NT2/D1 (cell line): ENCODE data around the gene NKAIN2.

ENCODE experiments used
- DNase-seq: peaks from one replicate; pipeline ENCODE4 v3.0.0-alpha.2; 2011; ENCODE audit warnings: low read depth, low spot score
- H3K27me3 ChIP-seq: 2 replicates; pipeline ENCODE4 v1.6.0; 2011; ENCODE audit warnings: mild to moderate bottlenecking; ENCODE audit not compliant: insufficient read length, insufficient read depth
- H3K36me3 ChIP-seq: 2 replicates; pipeline ENCODE4 v1.6.1; 2011; ENCODE audit warnings: mild to moderate bottlenecking, low read length, mixed read lengths; ENCODE audit not compliant: insufficient read depth, insufficient read length
- H3K4me1 ChIP-seq: 2 replicates; pipeline ENCODE4 v1.5.1; 2011; ENCODE audit not compliant: insufficient read depth, insufficient read length
- H3K4me3 ChIP-seq: 2 replicates; pipeline ENCODE4 v1.5.1; 2011; ENCODE audit warnings: low read depth; ENCODE audit not compliant: insufficient read length
- H3K9ac ChIP-seq: 2 replicates; pipeline ENCODE4 v1.6.0; 2011; ENCODE audit warnings: low read depth; ENCODE audit not compliant: insufficient read length
- H3K9me3 ChIP-seq: 2 replicates; pipeline ENCODE4 v1.5.1; 2011; ENCODE audit warnings: mild to moderate bottlenecking, low read length; ENCODE audit not compliant: insufficient read depth
- SUZ12 ChIP-seq: IDR thresholded peaks from 2 replicates; pipeline ENCODE4 v1.6.1; 2011; ENCODE audit not compliant: insufficient read length, insufficient read depth; ENCODE audit errors: extremely low read depth
- YY1 ChIP-seq: IDR thresholded peaks from 2 replicates; pipeline ENCODE4 v1.6.1; 2011; ENCODE audit not compliant: insufficient read length, insufficient read depth
- ZNF274 ChIP-seq: IDR thresholded peaks from 2 replicates; pipeline ENCODE4 v1.6.1; 2011; ENCODE audit warnings: mild to moderate bottlenecking, low read depth, low read length

Gene NKAIN2

DNA sequence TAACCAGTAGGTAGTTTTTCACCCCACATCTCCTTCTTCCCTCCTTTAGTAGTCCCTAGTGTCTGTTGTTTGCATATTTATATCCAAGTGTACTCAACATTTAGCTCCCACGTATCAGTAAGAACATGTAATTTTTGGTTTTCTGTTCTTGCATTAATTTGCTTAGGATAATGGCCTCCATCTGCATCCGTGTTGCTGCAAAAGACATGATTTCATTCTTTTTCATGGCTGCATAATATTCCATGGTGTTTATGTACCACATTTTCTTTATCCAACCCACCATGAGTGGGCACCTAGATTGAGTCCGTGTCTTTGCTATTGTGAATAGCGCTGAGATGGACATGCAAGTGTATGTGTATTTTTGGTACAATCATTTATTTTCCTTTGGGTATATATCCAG, 306.8 kb downstream of the NKAIN2 start:
- Histone ChIP-seq H3K9ac (no peak overlapping the region), H3K4me1 (no peaks in the 10 kb centered on the region), H3K9me3 (no peaks in the 10 kb centered on the region), H3K27me3 (no peaks in the 10 kb centered on the region), H3K36me3 (no peaks in the 10 kb centered on the region), H3K4me3 (no peak overlapping the region)
- no peak for DNase-seq
- TF ChIP-seq ZNF274 (no peak), SUZ12 (no peak), YY1 (no peak)

DNA sequence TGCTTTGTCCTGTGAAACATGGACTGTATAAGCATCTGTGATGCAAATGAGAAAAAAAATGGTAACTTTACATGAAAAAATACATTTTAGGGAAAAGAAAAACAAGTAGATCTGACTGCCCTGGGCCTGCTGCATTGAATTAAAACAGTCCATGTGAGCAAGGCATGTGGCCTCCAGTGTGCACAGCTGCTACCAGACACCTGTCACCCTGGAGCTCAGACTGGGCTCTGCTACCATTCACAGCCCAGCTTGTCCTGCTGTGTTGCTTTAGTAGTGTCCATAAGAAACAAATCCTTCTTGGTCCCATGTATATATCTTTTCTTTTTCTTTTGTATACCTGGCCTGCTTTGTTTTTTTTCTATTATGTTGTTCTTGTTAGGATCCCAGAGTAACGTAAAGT, 315.9 kb downstream of the NKAIN2 start:
- TF ChIP-seq YY1 (no peak), SUZ12 (no peak), ZNF274 (no peak)
- Histone ChIP-seq H3K9ac (no peak overlapping the region), H3K36me3 (no peaks in the 10 kb centered on the region), H3K4me1 (no peaks in the 10 kb centered on the region), H3K4me3 (no peak overlapping the region), H3K27me3 (no peaks in the 10 kb centered on the region), H3K9me3 (no peaks in the 10 kb centered on the region)
- DNase-seq: no peak

DNA sequence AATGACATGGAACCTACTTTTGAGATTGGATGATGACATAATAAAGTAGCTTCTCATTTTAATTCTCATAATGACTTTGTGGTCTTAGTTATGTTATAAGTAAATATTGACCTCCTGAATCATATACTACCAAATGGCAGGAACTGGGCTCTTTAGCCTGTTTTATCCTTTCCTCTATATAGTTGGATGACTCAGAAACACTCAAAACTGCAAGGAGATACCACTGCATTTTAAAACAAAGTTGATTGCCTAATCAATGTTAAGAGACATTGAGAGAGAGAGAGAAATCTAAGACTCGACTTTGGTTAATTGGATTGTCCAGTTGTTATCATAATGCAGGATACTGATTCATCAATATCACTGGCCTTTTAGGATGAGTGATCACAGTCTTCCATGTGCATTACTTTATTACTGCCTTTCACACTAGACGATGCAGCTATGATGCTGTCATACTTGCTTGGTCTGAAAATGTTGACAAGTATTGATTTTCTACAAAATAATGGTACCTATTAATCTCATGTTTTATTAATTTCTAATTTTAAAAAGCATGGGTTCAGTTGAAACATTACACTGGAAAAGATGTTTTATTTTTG, 320.0 kb downstream of the NKAIN2 start:
- Histone ChIP-seq H3K9me3 (no peaks in the 10 kb centered on the region), H3K27me3 (no peaks in the 10 kb centered on the region), H3K36me3 (no peaks in the 10 kb centered on the region), H3K9ac (no peak overlapping the region), H3K4me3 (no peak overlapping the region), H3K4me1 (no peaks in the 10 kb centered on the region)
- TF ChIP-seq SUZ12: no peak
- no peak for TF ChIP-seq ZNF274
- TF ChIP-seq YY1: no peak
- no peak for DNase-seq

DNA sequence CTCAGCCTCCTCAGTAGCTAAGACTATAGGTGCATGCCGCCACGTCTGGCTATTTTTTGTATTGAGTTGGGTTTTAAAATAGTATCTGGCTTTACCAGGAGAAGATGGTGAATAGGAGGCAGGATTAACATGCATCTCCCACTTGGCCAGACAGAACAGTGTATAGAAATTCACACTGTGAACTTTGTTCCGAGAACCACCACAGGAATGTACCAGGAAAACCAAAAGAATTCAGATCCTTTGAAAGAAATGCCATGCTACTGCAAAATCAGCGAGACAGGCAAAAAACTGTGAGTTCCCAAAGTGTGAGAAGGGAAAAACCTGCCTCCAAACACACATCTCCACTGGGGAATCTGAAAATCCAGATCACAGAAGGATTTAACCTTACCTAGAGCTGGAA, 327.6 kb downstream of the NKAIN2 start:
- TF ChIP-seq SUZ12: no peak
- no peak for DNase-seq

DNA sequence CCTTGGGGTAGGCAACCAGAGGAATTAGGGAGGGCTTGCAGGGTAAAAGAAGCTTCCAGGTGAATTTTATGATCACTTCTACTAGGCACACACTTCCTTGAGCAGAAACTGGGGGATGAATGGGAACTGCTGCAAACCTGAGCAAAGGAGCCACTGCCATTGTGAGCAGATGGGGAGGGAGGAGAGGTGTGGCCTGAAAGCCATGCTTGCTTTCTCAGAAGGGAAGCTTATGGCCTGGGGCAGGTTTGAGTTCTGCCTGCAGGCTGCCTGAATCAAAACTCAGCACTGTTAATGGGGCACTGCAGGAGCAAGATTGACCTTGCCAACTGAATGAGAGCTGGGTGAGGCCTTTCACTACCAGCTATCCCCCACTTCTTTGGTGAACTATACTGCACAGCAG, 328.1 kb downstream of the NKAIN2 start:
- DNase-seq: no peak
- Histone ChIP-seq H3K27me3 (no peaks in the 10 kb centered on the region), H3K9ac (no peak overlapping the region), H3K4me1 (no peaks in the 10 kb centered on the region), H3K4me3 (no peak overlapping the region), H3K36me3 (no peaks in the 10 kb centered on the region), H3K9me3 (no peaks in the 10 kb centered on the region)
- TF ChIP-seq YY1 (no peak), ZNF274 (no peak), SUZ12 (no peak)

More for the DNA sequence above, 327.6 kb downstream of the NKAIN2 start:
- Histone ChIP-seq H3K4me1 (no peaks in the 10 kb centered on the region), H3K27me3 (no peaks in the 10 kb centered on the region), H3K9me3 (no peaks in the 10 kb centered on the region), H3K9ac (no peak overlapping the region), H3K4me3 (no peak overlapping the region), H3K36me3 (no peaks in the 10 kb centered on the region)

DNA sequence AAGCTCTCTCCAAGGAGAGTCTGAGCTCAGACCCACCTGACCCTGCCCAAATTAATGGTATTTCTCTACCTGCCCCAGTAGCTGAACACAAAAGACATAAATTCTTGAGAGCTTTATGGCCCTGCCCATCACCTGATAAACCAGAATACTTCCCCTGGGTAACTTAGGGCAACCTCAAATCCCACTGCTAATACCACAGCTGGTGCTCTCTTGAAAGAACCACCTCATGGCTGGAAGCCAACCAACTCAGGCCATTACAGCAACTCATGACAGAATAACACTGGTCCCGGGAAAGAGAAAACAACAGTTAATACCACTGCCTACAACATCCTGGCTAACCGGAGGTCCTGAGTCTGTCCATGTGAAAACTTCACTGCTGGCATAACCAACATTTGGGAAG, 328.6 kb downstream of the NKAIN2 start:
- Histone ChIP-seq H3K4me3 (no peak overlapping the region), H3K4me1 (no peaks in the 10 kb centered on the region), H3K36me3 (no peaks in the 10 kb centered on the region), H3K27me3 (no peaks in the 10 kb centered on the region), H3K9ac (no peak overlapping the region), H3K9me3 (no peaks in the 10 kb centered on the region)
- DNase-seq: no peak
- TF ChIP-seq YY1 (no peak), ZNF274 (no peak), SUZ12 (no peak)

DNA sequence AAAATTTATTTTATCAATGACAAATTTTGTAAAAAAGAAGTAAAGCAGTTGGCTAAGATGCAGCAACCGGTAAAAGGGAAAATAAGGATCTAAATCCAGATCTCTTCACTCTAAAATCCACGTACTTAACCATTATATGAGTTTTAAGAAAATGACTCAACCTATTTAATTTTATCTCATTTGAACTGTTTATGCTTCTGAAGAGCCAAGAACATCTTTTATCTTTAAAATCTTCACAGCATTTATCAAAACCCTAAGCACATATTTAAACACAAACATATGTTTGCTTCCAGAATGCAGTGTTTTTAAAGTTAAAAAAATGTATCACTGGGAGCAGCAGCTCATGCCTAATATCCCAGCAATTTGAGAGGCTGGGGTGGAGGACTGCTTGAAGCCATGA, 339.2 kb downstream of the NKAIN2 start:
- Histone ChIP-seq H3K9ac (no peak overlapping the region), H3K9me3 (no peaks in the 10 kb centered on the region), H3K4me1 (no peaks in the 10 kb centered on the region), H3K36me3 (no peaks in the 10 kb centered on the region), H3K27me3 (no peaks in the 10 kb centered on the region), H3K4me3 (no peak overlapping the region)
- no peak for DNase-seq
- TF ChIP-seq YY1 (no peak), ZNF274 (no peak), SUZ12 (no peak)

DNA sequence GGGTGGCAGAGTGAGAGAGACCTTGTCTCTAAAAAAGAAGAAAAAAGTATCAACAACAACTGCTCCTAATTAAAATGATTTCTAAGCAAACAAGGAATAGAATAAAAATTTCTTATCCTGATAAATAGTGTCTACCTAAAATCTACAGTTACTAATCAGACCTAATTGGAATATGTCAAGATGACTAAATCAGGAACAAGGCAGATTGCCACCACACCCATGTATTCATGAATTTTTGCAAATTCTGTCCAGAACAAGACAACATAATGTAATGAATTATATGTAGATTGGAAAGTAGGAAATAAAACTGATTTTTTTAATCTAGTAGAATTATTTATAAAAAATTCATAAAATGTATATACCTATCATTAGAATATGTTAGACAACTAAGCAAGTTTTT, 339.8 kb downstream of the NKAIN2 start:
- Histone ChIP-seq H3K27me3 (no peaks in the 10 kb centered on the region), H3K9me3 (no peaks in the 10 kb centered on the region), H3K4me1 (no peaks in the 10 kb centered on the region), H3K36me3 (no peaks in the 10 kb centered on the region), H3K9ac (no peak overlapping the region), H3K4me3 (no peak overlapping the region)
- TF ChIP-seq SUZ12 (no peak), YY1 (no peak), ZNF274 (no peak)
- no peak for DNase-seq
